HG03280 (cell line): Measurements from ENCODE around the gene SCAF11.

Experiments
- ATAC-seq: cut with Tn5 transposase; IDR thresholded peaks from one replicate; pipeline ENCODE4 v1.9.1; 2021; ENCODE audit warnings: mild to moderate bottlenecking, moderate library complexity; ENCODE audit not compliant: unreplicated experiment

SCAF11 gene

GRCh38 chr12:45980540-45980939 lies 9.8 kb downstream of the SCAF11 start:
- ATAC-seq = no peak

GRCh38 chr12:45978108-45978507 lies 12.3 kb downstream of the SCAF11 start:
- ATAC-seq = no peak

- ATAC-seq = no peak
Measured at GRCh38 chr12:45977620-45978019, 12.8 kb downstream of the SCAF11 start.

GRCh38 chr12:45975506-45975905 lies 14.9 kb downstream of the SCAF11 start:
- no peak for ATAC-seq

GRCh38 chr12:45974883-45975282 lies 15.5 kb downstream of the SCAF11 start:
- no peak for ATAC-seq

GRCh38 chr12:45974171-45974719 lies 16.1 kb downstream of the SCAF11 start:
- no peak for ATAC-seq

GRCh38 chr12:45973526-45973925 lies 16.8 kb downstream of the SCAF11 start:
- no peak for ATAC-seq

GRCh38 chr12:45970391-45970790 lies 20.0 kb downstream of the SCAF11 start:
- no peak for ATAC-seq

GRCh38 chr12:45969084-45969483 lies 21.3 kb downstream of the SCAF11 start:
- no peak for ATAC-seq

- no peak for ATAC-seq
Measured at GRCh38 chr12:45966486-45966885, 23.9 kb downstream of the SCAF11 start.

- ATAC-seq = no peak
Measured at GRCh38 chr12:45962553-45963325, 27.6 kb downstream of the SCAF11 start.

- ATAC-seq = no peak
Measured at GRCh38 chr12:45959728-45960127, 30.6 kb downstream of the SCAF11 start.

GRCh38 chr12:45959025-45959424 lies 31.3 kb downstream of the SCAF11 start:
- ATAC-seq = no peak

GRCh38 chr12:45948546-45948945 lies 41.8 kb downstream of the SCAF11 start:
- no peak for ATAC-seq

GRCh38 chr12:45946435-45946834 lies 43.9 kb downstream of the SCAF11 start:
- ATAC-seq = no peak

- ATAC-seq = no peak
Measured at GRCh38 chr12:45944771-45945170, 45.6 kb downstream of the SCAF11 start.

GRCh38 chr12:45939759-45940158 lies 50.6 kb downstream of the SCAF11 start:
- no peak for ATAC-seq

GRCh38 chr12:45938566-45938965 lies 51.8 kb downstream of the SCAF11 start:
- no peak for ATAC-seq

- no peak for ATAC-seq
Measured at GRCh38 chr12:45934956-45935355, 55.4 kb downstream of the SCAF11 start.

GRCh38 chr12:45933504-45933903 lies 56.9 kb downstream of the SCAF11 start:
- no peak for ATAC-seq

- no peak for ATAC-seq
Measured at GRCh38 chr12:45930369-45930768, 60.0 kb downstream of the SCAF11 start.

- no peak for ATAC-seq
Measured at GRCh38 chr12:45928309-45928708, 62.1 kb downstream of the SCAF11 start.

- ATAC-seq = no peak
Measured at GRCh38 chr12:45918818-45919217, 71.6 kb downstream of the SCAF11 start.
